IMR-90 (cell line): ENCODE results near the gene SATB2. TPM values are rescaled to one million over a fixed set of nuclear protein-coding genes. Genes with fewer than 3 reads are reported as not detected.

Experiments
- ATAC-seq: fragments of 200-7000 bp; cut with Tn5 transposase; 2 replicates; pipeline ENCODE4 v1.9.1; 2020; ENCODE audit warnings: low read depth, mild to moderate bottlenecking, moderate library complexity
- BruUV-seq: library from RNA; stranded (reverse); fragments of 400-500 nt; replicated peaks from 2 replicates; lab custom pipeline; 2021; lab: Mats Ljungman, UMichigan
- CTCF ChIA-PET: fragments of 300-600 bp; formaldehyde crosslinking; extraction: SDS; loops from one replicate; lab custom pipeline; 2021; ENCODE audit warnings: antibody characterized with exemption; lab: Yijun Ruan, JAX
- POLR2A ChIA-PET: fragments of 300-600 bp; sonication (Branson Sonifier 250); formaldehyde crosslinking; loops from one replicate; lab custom pipeline; 2022; ENCODE audit warnings: antibody characterized with exemption; ENCODE audit not compliant: unreplicated experiment; lab: Charles Lee
- DNase-seq: peaks from one replicate; pipeline ENCODE4 v3.0.0; 2013
- H2AFZ ChIP-seq: replicated peaks from 2 replicates; pipeline ENCODE3; 2013; ENCODE audit warnings: low read length, mild to moderate bottlenecking; ENCODE audit not compliant: poor library complexity
- H2AK5ac ChIP-seq: 2 replicates; pipeline ENCODE4 v1.6.1; 2013; ENCODE audit warnings: low read depth, low read length, inconsistent platforms
- H2AK9ac ChIP-seq: replicated peaks from 2 replicates; pipeline ENCODE3; 2013; ENCODE audit warnings: mild to moderate bottlenecking, low read depth, low read length, moderate library complexity; ENCODE audit not compliant: poor library complexity
- H2BK120ac ChIP-seq: 2 replicates; pipeline ENCODE4 v1.6.1; 2013; ENCODE audit warnings: low read depth, low read length, inconsistent platforms
- H2BK15ac ChIP-seq: 3 replicates; pipeline ENCODE4 v1.6.1; 2013; ENCODE audit warnings: low read depth, low read length, inconsistent platforms
- H2BK20ac ChIP-seq: 2 replicates; pipeline ENCODE4 v1.6.1; 2013; ENCODE audit warnings: low read depth, mild to moderate bottlenecking, inconsistent platforms, low read length, moderate library complexity
- H2BK5ac ChIP-seq: 2 replicates; pipeline ENCODE4 v1.6.1; 2013; ENCODE audit warnings: mild to moderate bottlenecking, low read depth, low read length, inconsistent platforms; ENCODE audit not compliant: poor library complexity, severe bottlenecking
- H3K14ac ChIP-seq: replicated peaks from 2 replicates; pipeline ENCODE4 v1.6.1; 2013; ENCODE audit warnings: low read depth, low read length, inconsistent platforms
- H3K18ac ChIP-seq: 2 replicates; pipeline ENCODE4 v1.6.1; 2013; ENCODE audit warnings: low read depth, low read length, control low read depth
- H3K23ac ChIP-seq: 2 replicates; pipeline ENCODE4 v1.6.1; 2013; ENCODE audit warnings: low read depth, low read length, inconsistent platforms
- H3K27ac ChIP-seq: 2 replicates; pipeline ENCODE4 v1.5.1; 2013; ENCODE audit warnings: mild to moderate bottlenecking, control low read depth, low read length; ENCODE audit not compliant: insufficient read depth
- H3K27me3 ChIP-seq: 2 replicates; pipeline ENCODE4 v1.6.1; 2013; ENCODE audit warnings: low read length; ENCODE audit not compliant: control insufficient read depth, insufficient read depth
- H3K36me3 ChIP-seq: 2 replicates; pipeline ENCODE4 v1.6.1; 2013; ENCODE audit warnings: low read length, mixed read lengths; ENCODE audit not compliant: control insufficient read depth, insufficient read depth
- H3K4ac ChIP-seq: 2 replicates; pipeline ENCODE4 v1.6.1; 2013; ENCODE audit warnings: low read depth, low read length, inconsistent platforms
- H3K4me1 ChIP-seq: 2 replicates; pipeline ENCODE4 v1.6.1; 2013; ENCODE audit warnings: low read length, mixed read lengths; ENCODE audit not compliant: control insufficient read depth, insufficient read depth
- H3K4me2 ChIP-seq: 2 replicates; pipeline ENCODE4 v1.6.1; 2013; ENCODE audit warnings: low read depth, mild to moderate bottlenecking, control low read depth, low read length, moderate library complexity
- H3K4me3 ChIP-seq: 2 replicates; pipeline ENCODE4 v1.5.1; 2013; ENCODE audit warnings: low read depth, mild to moderate bottlenecking, control low read depth, low read length, moderate library complexity; ENCODE audit not compliant: insufficient read depth
- H3K56ac ChIP-seq: 2 replicates; pipeline ENCODE4 v1.6.1; 2013; ENCODE audit warnings: low read length, inconsistent platforms; ENCODE audit not compliant: insufficient read depth; ENCODE audit errors: extremely low read depth
- H3K79me1 ChIP-seq, 2 experiments: 2 replicates each; pipeline ENCODE4 v1.6.1; 2013; ENCODE audit warnings: low read length in 2 of 2, inconsistent platforms in 1 of 2, low read depth in 1 of 2
- H3K9ac ChIP-seq: 2 replicates; pipeline ENCODE4 v1.6.1; 2013; ENCODE audit warnings: low read depth, low read length, control low read depth
- H3K9me1 ChIP-seq: 2 replicates; pipeline ENCODE4 v1.6.1; 2013; ENCODE audit warnings: low read length, inconsistent platforms; ENCODE audit not compliant: insufficient read depth
- H3K9me3 ChIP-seq: 2 replicates; pipeline ENCODE4 v1.6.1; 2013; ENCODE audit warnings: low read length; ENCODE audit not compliant: control insufficient read depth, insufficient read depth
- H4K20me1 ChIP-seq: 2 replicates; pipeline ENCODE4 v1.6.1; 2013; ENCODE audit warnings: low read length, inconsistent platforms; ENCODE audit not compliant: insufficient read depth
- H4K5ac ChIP-seq: 2 replicates; pipeline ENCODE4 v1.6.1; 2013; ENCODE audit warnings: mild to moderate bottlenecking, low read depth, low read length, control low read depth
- H4K8ac ChIP-seq, 2 experiments: 2 replicates each; pipeline ENCODE4 v1.6.1; 2013; ENCODE audit warnings: low read depth in 2 of 2, low read length in 2 of 2, control low read depth in 1 of 2, inconsistent platforms in 1 of 2
- H4K91ac ChIP-seq: 2 replicates; pipeline ENCODE4 v1.6.1; 2013; ENCODE audit warnings: low read depth, low read length, inconsistent platforms; ENCODE audit not compliant: insufficient read depth
- BHLHE40 ChIP-seq: fragments of 150-350 bp; IDR thresholded peaks from 2 replicates; pipeline ENCODE4 v1.6.1; 2016; ENCODE audit warnings: mild to moderate bottlenecking, low read depth, low read length
- CEBPB ChIP-seq: IDR thresholded peaks from 2 replicates; pipeline ENCODE4 v1.6.1; 2012; ENCODE audit warnings: low read depth, low read length, improper control_type of control experiment
- CHD1 ChIP-seq: IDR thresholded peaks from 2 replicates; pipeline ENCODE4 v1.6.1; 2012; ENCODE audit warnings: low read depth, low read length, improper control_type of control experiment
- CTCF ChIP-seq: conservative IDR thresholded peaks from 2 replicates; pipeline ENCODE4 v1.5.1; 2012; ENCODE audit warnings: mild to moderate bottlenecking, low read depth, low read length, improper control_type of control experiment
- FOS ChIP-seq: fragments of 150-350 bp; IDR thresholded peaks from 2 replicates; pipeline ENCODE4 v1.6.1; 2016; ENCODE audit warnings: low read depth, low read length
- MAFK ChIP-seq: IDR thresholded peaks from 2 replicates; pipeline ENCODE4 v1.6.1; 2012; ENCODE audit warnings: low read depth, low read length, improper control_type of control experiment
- MAZ ChIP-seq: IDR thresholded peaks from 2 replicates; pipeline ENCODE4 v1.6.1; 2012; ENCODE audit warnings: low read depth, mild to moderate bottlenecking, low read length, improper control_type of control experiment, moderate library complexity, borderline replicate concordance
- MXI1 ChIP-seq: IDR thresholded peaks from 2 replicates; pipeline ENCODE4 v1.6.1; 2012; ENCODE audit warnings: low read depth, mild to moderate bottlenecking, low read length, moderate library complexity, borderline replicate concordance
- NFE2L2 ChIP-seq: fragments of 150-350 bp; IDR thresholded peaks from 2 replicates; pipeline ENCODE4 v1.6.1; 2016; ENCODE audit warnings: low read depth, mild to moderate bottlenecking, low read length
- POLR2A ChIP-seq: IDR thresholded peaks from 2 replicates; pipeline ENCODE4 v1.6.1; 2012; ENCODE audit warnings: mild to moderate bottlenecking, low read depth, low read length
- RAD21 ChIP-seq: IDR thresholded peaks from 2 replicates; pipeline ENCODE4 v1.6.1; 2012; ENCODE audit warnings: low read length, improper control_type of control experiment
- RCOR1 ChIP-seq: IDR thresholded peaks from 2 replicates; pipeline ENCODE4 v1.6.1; 2012; ENCODE audit warnings: mild to moderate bottlenecking, low read length, improper control_type of control experiment; ENCODE audit not compliant: insufficient replicate concordance
- RFX5 ChIP-seq: IDR thresholded peaks from 2 replicates; pipeline ENCODE4 v1.8.0; 2012; ENCODE audit warnings: low read depth, mild to moderate bottlenecking, low read length, moderate library complexity
- SMC3 ChIP-seq: fragments of 150-350 bp; IDR thresholded peaks from 2 replicates; pipeline ENCODE4 v1.6.1; 2016; ENCODE audit warnings: low read depth, mild to moderate bottlenecking, antibody characterized with exemption, low read length, moderate library complexity
- USF2 ChIP-seq: fragments of 150-350 bp; IDR thresholded peaks from 2 replicates; pipeline ENCODE4 v1.6.1; 2017; ENCODE audit warnings: mild to moderate bottlenecking, antibody characterized with exemption, low read length, low read depth
- WGBS, 2 experiments: methylation state at CpG; one replicate each; pipeline versions ENCODE4 v1.1.5 to v1.1.7; 2013; ENCODE audit warnings: missing lambda C conversion rate in 2 of 2; ENCODE audit not compliant: insufficient read length in 1 of 2; ENCODE audit errors: extremely low coverage in 2 of 2; 5-methylcytosine and 5-hydroxymethylcytosine counted together
- dilution Hi-C: fragments of 300-500 bp; cut with HindIII; formaldehyde crosslinking; loops from one replicate; pipeline ENCODE4 v1.14.3; 2018; ENCODE audit warnings: low sequenced_read_pairs; ENCODE audit not compliant: unreplicated experiment
- in situ Hi-C: fragments of 300-500 bp; cut with MboI; formaldehyde crosslinking; loops from 3 replicates; pipeline ENCODE4 v1.14.3; 2019; ENCODE audit warnings: low sequenced_read_pairs, inconsistent platforms, mixed read lengths
- intact Hi-C: fragments of 100-400 bp; cut with micrococcal nuclease; formaldehyde crosslinking; loops from 2 replicates; pipeline ENCODE4 v1.10.0; 2022
- polyA plus RNA-seq, 3 experiments: library from polyadenylated mRNA; depleted of rRNA; stranded (reverse); fragments of >200 nt; gene quantifications; 2 replicates each; pipeline ENCODE4 v1.2.3, GENCODE V29; 2012; ENCODE audit warnings: low replicate concordance in 1 of 3
- total RNA-seq: library from RNA; depleted of rRNA; stranded (reverse); fragments of >200 nt; gene quantifications from 2 replicates; pipeline ENCODE4 v1.2.3, GENCODE V29; 2012
- TF ChIP-seq, protein P1 (sequence below): fragments of 150-350 bp; IDR thresholded peaks from 2 replicates; pipeline ENCODE4 v1.6.1; 2016; ENCODE audit warnings: low read depth, mild to moderate bottlenecking, low read length, moderate library complexity, borderline replicate concordance

SATB2 gene
- total and polyA plus RNA-seq, 2 of the 4 experiments (the other 2 are of a cell fraction): 6.2 to 8.4 TPM

- H3K4ac ChIP-seq: no peak overlapping the region
- WGBS, 2 experiments: no CpG with 5 or more reads among the region's 11 CpGs
- no peak overlapping the region for H3K14ac ChIP-seq
- H3K23ac ChIP-seq: no peak overlapping the region
- ATAC-seq: no peak
- no peak overlapping the region for H3K4me3 ChIP-seq
- H3K4me2 ChIP-seq: no peak overlapping the region
- no peak overlapping the region for H3K56ac ChIP-seq
- H3K9me1 ChIP-seq: peaks cover 2% of the 10 kb centered on the region; the same call in 1 of the 2 replicates
- dilution Hi-C loops (no loop called here), intact Hi-C loops (no loop called here), in situ Hi-C loops (no loop called here)
- BruUV-seq: no TSS peak
- H4K5ac ChIP-seq: no peak overlapping the region
- no peaks in the 10 kb centered on the region for H3K27me3 ChIP-seq
- no peak overlapping the region for H2AK5ac ChIP-seq
- no peaks in the 10 kb centered on the region for H4K20me1 ChIP-seq
- H2BK120ac ChIP-seq: no peak overlapping the region
- H3K79me1 ChIP-seq: peaks cover 2 to 17% of the 10 kb centered on the region in 2 experiments; a peak in 3 of 4 replicates
- H3K9ac ChIP-seq: no peak overlapping the region
- no peaks in the 10 kb centered on the region for H3K9me3 ChIP-seq
- 0 out of 2 replicates have a peak, but pooled peaks cover 1% of the 10 kb centered on the region for H3K4me1 ChIP-seq
- H4K8ac ChIP-seq: no peak overlapping the region
- H3K36me3 ChIP-seq: peaks cover 6% of the 10 kb centered on the region
- DNase-seq: no peak
- ChIA-PET CTCF (interaction anchor here (1.3 kb wide), 1 partner anchor 15 kb away, joined by 3 read pairs; no protein-coding TSS in a partner anchor), POLR2A (no interaction called here)
- H2BK15ac ChIP-seq: no peak overlapping the region
- no peak overlapping the region for H4K91ac ChIP-seq
- no peak overlapping the region for H2BK5ac ChIP-seq
- H3K18ac ChIP-seq: no peak overlapping the region
- TF ChIP-seq POLR2A (no peak), MAZ (no peak), USF2 (no peak), BHLHE40 (no peak), MAFK (no peak), NFE2L2 (no peak), CHD1 (no peak), CTCF (no peak), MXI1 (no peak), RFX5 (no peak), FOS (no peak), RAD21 (no peak), SMC3 (no peak), RCOR1 (no peak), CEBPB (no peak)
- TF ChIP-seq, protein P1, sequence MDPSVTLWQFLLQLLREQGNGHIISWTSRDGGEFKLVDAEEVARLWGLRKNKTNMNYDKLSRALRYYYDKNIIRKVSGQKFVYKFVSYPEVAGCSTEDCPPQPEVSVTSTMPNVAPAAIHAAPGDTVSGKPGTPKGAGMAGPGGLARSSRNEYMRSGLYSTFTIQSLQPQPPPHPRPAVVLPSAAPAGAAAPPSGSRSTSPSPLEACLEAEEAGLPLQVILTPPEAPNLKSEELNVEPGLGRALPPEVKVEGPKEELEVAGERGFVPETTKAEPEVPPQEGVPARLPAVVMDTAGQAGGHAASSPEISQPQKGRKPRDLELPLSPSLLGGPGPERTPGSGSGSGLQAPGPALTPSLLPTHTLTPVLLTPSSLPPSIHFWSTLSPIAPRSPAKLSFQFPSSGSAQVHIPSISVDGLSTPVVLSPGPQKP: no peak
- no peak overlapping the region for H2AK9ac ChIP-seq
- H2BK20ac ChIP-seq: no peak overlapping the region
- no peak overlapping the region for H2AFZ ChIP-seq
- H3K27ac ChIP-seq: no peak overlapping the region
Observed at GRCh38 chr2:199433204-199433832, 24.4 kb downstream of the SATB2 start.
